ENCODE results near the gene SLC2A3.
"Not testable (repeated sequence)": the region's sequence is repeated elsewhere in the genome, so short reads cannot be mapped to it uniquely, and the experiment has no call there.

SLC2A3 gene

DNA sequence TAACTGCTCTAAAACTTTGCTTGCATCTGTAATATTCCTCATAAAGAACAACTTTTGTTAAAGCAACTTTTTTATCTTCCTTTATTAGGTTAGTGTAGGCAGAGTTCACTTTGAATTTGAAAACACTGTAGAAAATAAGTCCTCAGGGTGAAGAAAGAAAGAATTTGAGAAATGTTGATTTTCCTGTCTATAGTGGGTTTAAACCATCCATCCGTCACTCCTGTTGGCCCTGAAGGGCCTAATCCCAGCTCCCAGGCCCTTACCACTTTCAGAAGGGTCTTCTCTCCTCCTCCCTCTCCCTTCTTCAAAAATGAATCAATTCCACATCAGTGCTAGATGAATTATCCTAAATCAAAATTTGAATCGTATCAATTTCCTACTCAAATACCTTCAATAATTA lies 4.9 kb upstream of the SLC2A3 start:
- TF ChIP-seq, protein P1, sequence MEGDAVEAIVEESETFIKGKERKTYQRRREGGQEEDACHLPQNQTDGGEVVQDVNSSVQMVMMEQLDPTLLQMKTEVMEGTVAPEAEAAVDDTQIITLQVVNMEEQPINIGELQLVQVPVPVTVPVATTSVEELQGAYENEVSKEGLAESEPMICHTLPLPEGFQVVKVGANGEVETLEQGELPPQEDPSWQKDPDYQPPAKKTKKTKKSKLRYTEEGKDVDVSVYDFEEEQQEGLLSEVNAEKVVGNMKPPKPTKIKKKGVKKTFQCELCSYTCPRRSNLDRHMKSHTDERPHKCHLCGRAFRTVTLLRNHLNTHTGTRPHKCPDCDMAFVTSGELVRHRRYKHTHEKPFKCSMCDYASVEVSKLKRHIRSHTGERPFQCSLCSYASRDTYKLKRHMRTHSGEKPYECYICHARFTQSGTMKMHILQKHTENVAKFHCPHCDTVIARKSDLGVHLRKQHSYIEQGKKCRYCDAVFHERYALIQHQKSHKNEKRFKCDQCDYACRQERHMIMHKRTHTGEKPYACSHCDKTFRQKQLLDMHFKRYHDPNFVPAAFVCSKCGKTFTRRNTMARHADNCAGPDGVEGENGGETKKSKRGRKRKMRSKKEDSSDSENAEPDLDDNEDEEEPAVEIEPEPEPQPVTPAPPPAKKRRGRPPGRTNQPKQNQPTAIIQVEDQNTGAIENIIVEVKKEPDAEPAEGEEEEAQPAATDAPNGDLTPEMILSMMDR (IDR thresholded peaks at IDR 0.05; ENCODE audit: low read length, missing control alignments): no peak
- no peak overlapping the region for H3K4me3 ChIP-seq (replicated peaks; ENCODE audit: low read depth, low read length)
- no peak for DNase-seq (ENCODE audit: low read depth)

DNA sequence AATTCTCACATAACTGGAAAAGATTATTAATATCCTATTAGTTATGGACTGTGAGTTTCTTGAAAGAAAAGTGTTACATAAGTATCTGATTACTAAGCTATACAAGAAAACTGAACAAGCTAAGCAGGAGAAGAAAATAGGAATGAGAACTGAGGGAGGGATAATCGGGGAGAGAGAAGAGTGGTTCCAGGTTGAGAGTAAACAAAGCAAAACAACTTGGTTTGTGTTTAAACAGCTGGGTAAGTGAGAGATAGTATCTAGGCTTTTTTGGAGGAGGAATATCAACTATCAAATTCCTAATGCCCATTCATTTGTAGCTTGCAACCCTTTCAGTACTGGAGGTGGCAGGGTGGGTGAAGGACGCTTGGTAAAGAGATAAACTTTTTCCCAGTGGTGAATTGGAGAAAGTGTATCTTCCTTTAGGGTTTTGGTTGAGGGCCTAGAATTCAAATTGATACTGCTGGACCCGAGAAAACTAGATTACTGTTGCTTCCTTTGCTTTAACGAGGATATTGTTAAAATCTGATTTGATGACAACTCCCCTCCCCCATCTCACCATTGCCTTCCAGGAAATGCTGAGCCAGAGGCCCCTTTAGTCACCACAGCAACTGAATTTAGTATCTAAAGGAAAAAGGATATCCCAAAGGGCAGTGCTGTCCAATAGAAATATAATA lies 2.0 kb upstream of the SLC2A3 start:
- no peak overlapping the region for H3K4me3 ChIP-seq (replicated peaks; ENCODE audit: low read depth, low read length)
- DNase-seq (ENCODE audit: low read depth): peak; percentile 59
- TF ChIP-seq, protein P1 (IDR thresholded peaks at IDR 0.05; ENCODE audit: low read length, missing control alignments): peak; percentile 27

DNA sequence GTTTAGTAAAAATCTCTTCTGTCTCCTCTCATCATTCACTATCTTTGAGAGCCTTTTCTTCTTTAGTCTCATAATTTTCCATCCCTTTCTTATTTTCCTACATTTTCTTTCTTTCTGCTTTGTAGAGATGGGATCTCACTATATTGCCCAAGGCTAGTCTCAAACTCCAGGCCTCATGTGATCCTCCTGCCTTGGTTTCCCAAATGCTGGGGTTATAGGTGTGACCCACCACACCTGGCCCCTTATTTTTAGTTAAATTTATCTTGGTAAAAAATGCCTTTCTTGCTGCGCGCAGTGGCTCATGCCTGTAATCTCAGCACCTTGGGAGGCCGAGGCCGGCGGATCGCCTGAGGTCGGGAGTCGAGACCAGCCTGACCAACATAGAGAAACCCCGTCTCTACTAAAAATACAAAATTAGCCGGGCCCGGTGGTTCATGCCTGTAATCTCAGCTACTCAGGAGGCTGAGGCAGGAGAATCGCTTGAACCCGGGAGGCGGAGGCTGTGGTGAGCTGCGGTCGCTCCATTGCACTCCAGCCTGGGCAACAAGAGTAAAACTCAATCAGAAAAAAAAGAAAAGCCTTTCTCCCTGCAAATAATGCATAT lies 996 bp downstream of the SLC2A3 start:
- no peak for DNase-seq (ENCODE audit: low read depth)
- TF ChIP-seq, protein P1 (IDR thresholded peaks at IDR 0.05; ENCODE audit: low read length, missing control alignments): no peak
- peak overlapping the region; percentile 73 for H3K4me3 ChIP-seq (replicated peaks; ENCODE audit: low read depth, low read length)

DNA sequence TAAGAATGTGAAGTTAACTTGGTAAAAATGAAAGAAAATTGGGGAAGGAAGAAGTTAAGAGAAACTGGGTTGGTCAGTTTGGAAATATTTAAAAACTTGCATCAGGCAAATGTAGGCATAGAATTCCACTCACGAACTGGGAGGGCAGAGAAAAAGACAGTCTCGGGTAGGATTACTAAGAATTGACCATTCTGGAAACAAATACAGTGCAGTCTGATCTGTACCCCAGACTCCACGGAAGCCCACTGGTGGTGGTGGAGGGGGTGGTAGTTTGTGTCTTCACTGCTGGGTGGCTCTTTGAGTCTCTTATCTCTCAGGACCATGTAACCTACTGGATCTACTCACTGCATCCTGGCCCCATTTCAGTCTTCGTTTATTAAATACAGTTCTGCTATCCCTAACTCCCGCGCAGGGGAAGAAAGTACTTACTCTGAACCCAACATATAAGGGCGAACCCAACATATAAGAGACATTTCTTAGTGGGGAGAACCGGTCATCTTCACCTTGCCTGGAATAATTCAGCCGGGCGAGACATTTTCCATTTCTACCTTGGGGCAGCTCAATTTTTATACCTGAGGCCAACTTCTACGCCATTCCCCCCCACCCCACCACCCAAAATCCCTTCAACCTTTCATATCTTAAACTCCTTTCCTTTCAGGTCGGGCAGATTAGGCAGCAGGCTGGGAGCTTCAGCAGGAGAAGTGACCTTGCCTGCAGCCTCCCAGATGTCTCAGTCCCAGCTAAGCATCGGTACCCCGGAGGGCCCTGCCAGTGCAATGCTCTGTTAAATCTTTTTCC lies 1.7 kb downstream of the SLC2A3 start:
- TF ChIP-seq, protein P1 (IDR thresholded peaks at IDR 0.05; ENCODE audit: low read length, missing control alignments): no peak
- H3K4me3 ChIP-seq (replicated peaks; ENCODE audit: low read depth, low read length): peak overlapping the region; percentile 73
- no peak for DNase-seq (ENCODE audit: low read depth)

DNA sequence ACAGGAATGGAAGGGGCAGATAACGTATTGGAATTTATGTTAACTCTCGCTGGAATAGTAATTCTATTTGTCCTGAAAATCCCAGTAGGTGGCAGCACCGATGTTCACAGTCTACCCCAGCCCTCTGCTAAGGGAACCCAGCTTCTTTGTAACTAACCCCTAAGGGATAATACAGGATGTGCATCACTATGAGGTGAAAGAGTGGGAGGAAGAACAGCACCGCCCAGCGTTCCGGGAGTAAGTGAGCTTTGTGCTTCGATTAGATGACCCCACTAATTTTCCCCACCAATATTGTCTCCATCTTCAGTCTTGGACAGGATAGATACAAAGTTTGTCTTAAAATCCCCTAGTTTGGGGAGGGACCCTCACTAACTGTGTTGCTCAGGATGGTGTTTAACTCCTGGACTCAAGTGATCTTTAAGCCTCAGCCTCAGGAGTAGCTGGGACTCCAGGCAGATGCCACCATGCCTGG lies 2.7 kb downstream of the SLC2A3 start:
- H3K4me3 ChIP-seq (replicated peaks; ENCODE audit: low read depth, low read length): peak overlapping the region; percentile 73
- TF ChIP-seq, protein P1 (IDR thresholded peaks at IDR 0.05; ENCODE audit: low read length, missing control alignments): peak; percentile 69
- DNase-seq (ENCODE audit: low read depth): peak; percentile 97

DNA sequence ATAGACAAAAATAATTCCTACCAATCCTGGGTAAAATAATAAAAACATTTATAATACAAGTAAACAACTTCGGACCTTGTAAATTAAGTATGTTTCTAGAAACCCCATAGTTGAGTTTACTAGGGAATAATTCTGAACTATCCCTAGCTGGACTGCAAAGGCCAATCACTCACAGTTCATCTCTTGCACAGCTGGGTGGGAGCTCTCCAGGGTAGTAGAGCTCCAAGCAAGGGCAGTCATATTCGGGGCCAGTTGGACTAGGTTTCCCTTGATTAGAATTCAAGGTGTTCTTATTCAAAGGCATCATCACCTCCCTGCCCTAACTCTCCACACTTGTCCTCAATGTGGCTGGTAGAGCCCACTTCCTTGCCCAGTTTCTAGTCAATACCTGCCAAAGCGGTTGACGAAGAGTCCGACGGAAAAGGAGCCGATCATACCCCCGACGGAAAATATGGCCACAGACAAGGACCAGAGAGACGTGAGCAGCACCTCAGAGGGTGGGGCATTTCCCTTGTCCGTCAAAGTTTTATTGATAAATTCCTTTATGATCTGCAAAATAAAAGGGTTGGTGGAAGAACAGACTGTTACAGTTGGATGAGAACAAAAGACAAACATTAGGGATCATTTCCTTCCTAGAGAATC lies 3.3 kb downstream of the SLC2A3 start:
- DNase-seq (ENCODE audit: low read depth); H3K4me3 ChIP-seq (replicated peaks; ENCODE audit: low read depth, low read length): not testable (repeated sequence)
